ENCODE measurements around the gene TRABD.
"Not testable (repeated sequence)": the region's sequence is repeated elsewhere in the genome, so short reads cannot be mapped to it uniquely, and the experiment has no call there.

Gene TRABD

GRCh38 chr22:50153056-50153755, 32.5 kb upstream of the TRABD start:
- DNase-seq, result no peak

- DNase-seq, result no peak
Observed at GRCh38 chr22:50153756-50154140, 32.0 kb upstream of the TRABD start.

GRCh38 chr22:50157709-50158375, 27.9 kb upstream of the TRABD start:
- no peak for DNase-seq

- no peak for DNase-seq
Observed at GRCh38 chr22:50160947-50161346, 24.8 kb upstream of the TRABD start.

DNA sequence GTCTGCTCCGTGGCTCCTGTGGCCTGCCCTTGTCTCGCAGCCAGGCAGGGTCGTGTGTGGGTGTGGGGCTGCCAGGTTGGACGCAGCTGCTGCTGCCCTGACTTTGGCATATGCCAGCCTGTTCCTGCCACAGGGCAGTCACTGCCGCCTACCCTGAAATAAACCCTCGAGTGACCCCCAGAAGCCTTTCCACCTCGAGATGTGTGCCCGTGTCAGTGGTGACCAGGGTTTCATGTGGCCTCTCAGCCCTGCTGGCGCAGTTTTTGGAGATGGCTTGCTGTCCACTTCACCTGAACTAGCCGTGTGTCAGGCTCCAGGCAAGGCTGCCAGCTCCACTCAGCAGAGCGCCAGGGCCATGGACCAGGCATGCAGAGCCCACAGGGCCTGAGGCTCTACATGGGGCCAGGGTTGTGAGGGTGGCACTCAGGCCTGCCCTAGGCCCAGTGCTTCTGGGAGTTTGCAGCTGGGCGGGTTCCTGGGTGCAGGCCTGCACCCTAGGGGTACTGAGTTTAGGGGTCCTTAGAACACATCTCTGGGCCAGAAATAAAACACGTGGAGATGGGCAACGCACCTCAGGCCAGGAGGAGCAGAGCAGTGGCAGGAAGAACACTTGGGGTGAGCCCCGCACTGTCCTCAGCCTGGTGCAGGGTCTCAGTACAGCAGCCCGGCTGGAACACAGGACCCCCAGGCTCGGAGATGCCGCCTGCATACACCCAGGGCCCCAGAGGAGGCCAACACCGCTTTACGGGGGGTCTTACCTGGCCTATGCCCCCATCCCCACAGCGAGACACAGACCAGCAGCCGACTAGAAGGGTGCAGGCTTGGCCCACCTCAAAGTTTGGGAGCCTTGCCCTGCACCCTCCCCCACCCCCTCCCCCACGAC, 24.0 kb upstream of the TRABD start:
- DNase-seq, result no peak

GRCh38 chr22:50162391-50162956, 23.2 kb upstream of the TRABD start:
- no peak for DNase-seq

DNA sequence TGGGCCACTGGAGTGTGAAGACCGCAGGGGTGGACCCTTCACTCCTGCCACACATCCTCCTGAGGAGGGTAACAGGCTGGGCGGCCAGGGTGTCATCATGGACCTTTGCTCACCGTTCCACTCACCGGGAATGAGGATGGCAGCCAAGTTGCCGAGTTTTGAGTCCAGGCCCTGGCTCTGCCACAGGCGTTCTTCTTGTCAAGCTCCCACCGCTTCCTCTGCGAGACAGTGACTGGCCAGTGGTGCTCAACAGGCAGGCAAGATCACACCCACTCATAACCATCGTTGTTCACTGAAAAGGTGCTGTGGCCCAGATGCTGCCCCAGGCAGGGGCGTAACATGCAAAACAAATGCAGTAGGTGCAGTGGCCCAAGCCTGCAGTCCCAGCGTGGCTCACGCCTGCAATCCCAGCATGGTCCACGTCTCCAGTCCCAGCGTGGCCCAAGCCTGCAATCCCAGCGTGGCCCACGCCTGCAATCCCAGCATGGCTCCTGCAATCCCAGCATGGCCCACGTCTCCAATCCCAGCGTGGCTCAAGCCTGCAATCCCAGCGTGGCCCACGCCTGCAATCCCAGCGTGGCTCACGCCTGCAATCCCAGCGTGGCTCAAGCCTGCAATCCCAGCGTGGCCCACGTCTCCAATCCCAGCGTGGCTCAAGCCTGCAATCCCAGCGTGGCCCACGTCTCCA, 20.1 kb upstream of the TRABD start:
- no peak for DNase-seq

- no peak for DNase-seq
Observed at GRCh38 chr22:50167689-50168489, 17.8 kb upstream of the TRABD start.

DNA sequence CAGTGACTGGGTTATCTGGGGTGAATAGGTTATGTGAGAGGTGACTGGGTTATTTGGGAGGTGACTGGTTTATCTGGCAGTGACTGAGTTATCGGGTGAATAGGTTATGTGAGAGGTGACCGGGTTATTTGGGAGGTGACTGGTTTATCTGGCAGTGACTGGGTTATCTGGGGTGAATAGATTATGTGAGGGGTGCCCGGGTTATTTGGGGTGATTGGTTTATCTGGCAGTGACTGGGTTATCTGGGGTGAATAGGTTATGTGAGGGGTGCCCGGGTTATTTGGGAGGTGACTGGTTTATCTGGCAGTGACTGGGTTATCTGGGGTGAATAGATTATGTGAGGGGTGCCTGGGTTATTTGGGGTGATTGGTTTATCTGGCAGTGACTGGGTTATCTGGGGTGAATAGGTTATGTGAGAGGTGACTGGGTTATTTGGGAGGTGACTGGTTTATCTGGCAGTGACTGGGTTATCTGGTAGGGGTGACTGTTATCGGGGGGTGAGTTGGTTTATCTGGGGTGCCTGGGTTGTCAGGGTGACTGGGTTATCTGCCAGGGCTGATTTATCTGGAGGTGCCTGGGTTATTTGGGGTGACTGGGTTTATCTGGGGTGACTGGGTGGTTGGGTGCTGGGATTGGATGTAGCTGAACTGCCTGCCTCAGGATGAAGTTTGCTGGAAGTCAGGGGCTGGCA, 17.1 kb upstream of the TRABD start:
- not testable (repeated sequence) for DNase-seq

GRCh38 chr22:50169181-50169759, 16.4 kb upstream of the TRABD start:
- DNase-seq, result no peak

GRCh38 chr22:50169774-50170341, 15.9 kb upstream of the TRABD start:
- DNase-seq, result peak; percentile 41

GRCh38 chr22:50170453-50171318, 15.0 kb upstream of the TRABD start, which contains the start of gene PANX2:
TSS of gene PANX2 (plus strand) at chr22:50170731. CDS start at chr22:50170731, 0 bp downstream.
- DNase-seq, result no peak

GRCh38 chr22:50171319-50171964, 14.3 kb upstream of the TRABD start:
- DNase-seq, result no peak

GRCh38 chr22:50171965-50172421, 13.7 kb upstream of the TRABD start:
- no peak for DNase-seq

GRCh38 chr22:50173311-50173982, 12.3 kb upstream of the TRABD start:
- DNase-seq, result peak; percentile 42

DNA sequence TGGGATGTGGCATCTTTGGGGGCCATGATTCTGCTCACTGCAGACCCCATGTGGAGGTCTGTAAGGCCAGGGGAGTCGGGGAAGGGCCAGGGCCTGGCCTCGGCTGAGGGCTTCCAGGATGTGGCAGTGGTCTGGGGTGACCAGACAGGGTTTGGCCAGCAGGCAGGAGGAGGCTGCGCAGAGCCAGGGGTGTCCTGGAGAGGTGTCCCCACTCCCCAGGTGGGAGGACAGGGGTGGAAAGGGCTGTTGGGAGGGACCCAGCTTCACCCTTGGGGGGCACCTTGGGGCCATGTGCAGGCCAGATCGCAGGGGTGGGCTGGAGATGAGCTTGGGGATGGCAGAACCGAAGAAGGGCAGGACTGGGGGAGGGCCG, 11.7 kb upstream of the TRABD start:
- no peak for DNase-seq

- no peak for DNase-seq
Observed at GRCh38 chr22:50174382-50175190, 11.1 kb upstream of the TRABD start.

- DNase-seq, result no peak
Observed at GRCh38 chr22:50175191-50175461, 10.6 kb upstream of the TRABD start.

Measured in CD4-positive, alpha-beta T cell treated with Interferon gamma for 1 hour (primary cell).